Stomach smooth muscle (tissue), 2 donors: ENCODE measurements around the gene TSPAN14.

Experiments used
- H3K27ac ChIP-seq: one replicate; pipeline ENCODE4 v1.7.0; 2013; ENCODE audit warnings: mild to moderate bottlenecking, low read length, inconsistent platforms
- H3K27me3 ChIP-seq, 2 donors: one replicate each; pipeline ENCODE4 v1.7.0; 2013; ENCODE audit warnings: low read length in 2 of 2; ENCODE audit not compliant: insufficient read depth in 2 of 2, control insufficient read depth in 1 of 2
- H3K36me3 ChIP-seq, 2 donors: one replicate each; pipeline ENCODE4 v1.7.0; 2013; ENCODE audit warnings: low read length in 2 of 2; ENCODE audit not compliant: control insufficient read depth in 2 of 2, insufficient read depth in 2 of 2
- H3K4me1 ChIP-seq: one replicate; pipeline ENCODE4 v1.7.0; 2013; ENCODE audit warnings: low read length; ENCODE audit not compliant: control insufficient read depth, insufficient read depth
- H3K4me3 ChIP-seq, 2 donors: one replicate each; pipeline ENCODE4 v1.7.0; 2013; ENCODE audit warnings: low read length in 2 of 2
- H3K9ac ChIP-seq, 2 donors: one replicate each; pipeline ENCODE4 v1.7.0; 2013; ENCODE audit warnings: low read length in 2 of 2, mild to moderate bottlenecking in 1 of 2
- H3K9me3 ChIP-seq, 2 donors: one replicate each; pipeline ENCODE4 v1.7.0; 2013; ENCODE audit warnings: low read length in 2 of 2; ENCODE audit not compliant: control insufficient read depth in 2 of 2
- donor health status: healthy.
- donor health status: Pancreatic carcinoma.

The TSPAN14 gene

DNA sequence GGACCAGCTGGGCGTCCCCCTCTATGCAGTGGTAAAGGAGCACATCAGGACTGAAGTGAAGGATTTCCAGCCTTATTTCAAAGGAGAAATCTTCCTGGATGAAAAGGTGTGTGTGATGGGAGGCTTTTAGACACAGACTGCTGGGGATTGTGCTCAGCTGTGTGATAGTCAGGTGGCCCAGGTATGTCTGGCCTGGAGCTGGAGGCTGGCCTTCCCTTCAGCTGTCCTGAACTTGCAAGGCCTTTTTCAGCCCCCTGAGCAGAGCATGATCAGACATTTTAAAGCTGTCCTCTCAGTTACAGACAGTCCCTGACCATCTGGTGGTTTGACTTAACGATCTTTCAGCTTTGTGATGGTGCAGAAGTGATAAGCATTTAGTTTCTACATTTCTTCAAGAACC lies 28.2 kb upstream of the TSPAN14 start:
- Histone ChIP-seq H3K4me1 (no peaks in the 10 kb centered on the region), H3K27me3 (no peaks in the 10 kb centered on the region), H3K36me3 (peaks cover 20 to 50% of the 10 kb centered on the region in 2 donors), H3K9ac (no peak overlapping the region), H3K27ac (no peak overlapping the region), H3K4me3 (no peak overlapping the region), H3K9me3 (no peaks in the 10 kb centered on the region)

DNA sequence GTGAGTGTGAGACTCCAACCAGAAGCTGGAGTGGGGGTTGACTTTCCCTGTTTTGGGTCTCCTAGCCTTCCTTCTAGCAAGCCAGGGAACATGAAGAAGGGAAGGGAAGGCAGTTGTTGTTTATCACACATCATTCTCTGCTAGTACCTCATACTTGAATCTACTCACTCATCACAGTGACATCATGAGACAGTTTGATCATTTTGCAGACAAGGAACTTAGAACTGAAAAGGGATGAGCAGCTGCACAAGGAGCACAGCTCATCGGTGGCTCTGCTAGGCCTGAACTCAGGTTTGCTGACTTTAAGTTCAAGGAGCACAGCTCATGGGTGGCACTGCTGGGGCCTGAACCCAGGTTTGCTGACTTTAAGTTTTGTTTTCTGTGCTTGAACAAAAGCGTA lies 26.6 kb upstream of the TSPAN14 start:
- no peaks in the 10 kb centered on the region for H3K9me3 ChIP-seq
- H3K4me3 ChIP-seq: no peak overlapping the region
- no peaks in the 10 kb centered on the region for H3K4me1 ChIP-seq
- no peak overlapping the region for H3K9ac ChIP-seq
- no peak overlapping the region for H3K27ac ChIP-seq
- peaks cover 16 to 43% of the 10 kb centered on the region in 2 donors for H3K36me3 ChIP-seq
- no peaks in the 10 kb centered on the region for H3K27me3 ChIP-seq

DNA sequence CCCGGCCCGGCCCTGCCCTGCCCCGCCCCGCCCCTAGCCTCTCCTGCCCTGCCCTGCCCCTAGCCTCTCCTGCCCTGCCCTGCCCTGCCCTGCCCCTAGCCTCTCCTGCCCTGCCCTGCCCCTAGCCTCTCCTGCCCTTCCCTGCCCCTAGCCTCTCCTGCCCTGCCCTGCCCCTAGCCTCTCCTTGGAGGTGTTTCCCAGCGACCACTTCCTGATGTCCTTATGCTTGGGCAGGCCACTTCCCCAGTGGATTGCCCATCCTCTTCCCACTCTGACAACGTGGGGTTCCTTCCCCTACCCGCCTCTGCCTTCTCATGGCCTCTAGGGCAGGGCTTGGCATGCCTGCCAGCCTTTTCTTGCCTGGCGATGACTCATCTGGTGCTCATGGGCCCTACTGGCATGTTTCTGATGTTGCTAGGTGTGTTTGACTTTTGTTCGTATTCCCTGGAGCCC lies 24.6 kb upstream of the TSPAN14 start:
- Histone ChIP-seq H3K9ac (no peak overlapping the region), H3K9me3 (no peaks in the 10 kb centered on the region), H3K27me3 (no peaks in the 10 kb centered on the region), H3K4me3 (no peak overlapping the region), H3K36me3 (peaks cover 13 to 34% of the 10 kb centered on the region in 2 donors), H3K27ac (no peak overlapping the region), H3K4me1 (no peaks in the 10 kb centered on the region)

DNA sequence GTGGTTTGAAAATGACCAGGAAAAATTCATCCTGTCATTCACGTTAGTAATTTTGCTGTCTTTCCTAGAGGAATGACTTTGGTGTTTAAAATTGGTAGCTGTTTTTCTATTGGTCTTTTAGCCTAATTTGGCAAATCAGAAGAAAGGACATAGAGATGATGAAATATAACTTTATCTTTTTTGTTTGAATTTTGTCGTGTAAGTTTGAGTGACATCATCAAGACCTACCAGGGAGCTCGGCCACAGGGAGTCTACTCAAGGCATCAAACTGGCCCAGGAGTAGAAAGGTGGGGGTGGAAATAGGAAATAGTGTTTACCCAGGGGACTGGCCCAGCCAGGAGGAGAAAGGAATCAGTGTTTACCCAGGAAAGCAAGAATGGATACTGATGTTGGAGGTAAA lies 21.0 kb upstream of the TSPAN14 start:
- H3K9me3 ChIP-seq: no peaks in the 10 kb centered on the region
- no peaks in the 10 kb centered on the region for H3K27me3 ChIP-seq
- no peak overlapping the region for H3K27ac ChIP-seq
- H3K36me3 ChIP-seq: peaks cover 0 to 9% of the 10 kb centered on the region in 2 donors
- no peak overlapping the region for H3K4me3 ChIP-seq
- no peaks in the 10 kb centered on the region for H3K4me1 ChIP-seq
- no peak overlapping the region for H3K9ac ChIP-seq

DNA sequence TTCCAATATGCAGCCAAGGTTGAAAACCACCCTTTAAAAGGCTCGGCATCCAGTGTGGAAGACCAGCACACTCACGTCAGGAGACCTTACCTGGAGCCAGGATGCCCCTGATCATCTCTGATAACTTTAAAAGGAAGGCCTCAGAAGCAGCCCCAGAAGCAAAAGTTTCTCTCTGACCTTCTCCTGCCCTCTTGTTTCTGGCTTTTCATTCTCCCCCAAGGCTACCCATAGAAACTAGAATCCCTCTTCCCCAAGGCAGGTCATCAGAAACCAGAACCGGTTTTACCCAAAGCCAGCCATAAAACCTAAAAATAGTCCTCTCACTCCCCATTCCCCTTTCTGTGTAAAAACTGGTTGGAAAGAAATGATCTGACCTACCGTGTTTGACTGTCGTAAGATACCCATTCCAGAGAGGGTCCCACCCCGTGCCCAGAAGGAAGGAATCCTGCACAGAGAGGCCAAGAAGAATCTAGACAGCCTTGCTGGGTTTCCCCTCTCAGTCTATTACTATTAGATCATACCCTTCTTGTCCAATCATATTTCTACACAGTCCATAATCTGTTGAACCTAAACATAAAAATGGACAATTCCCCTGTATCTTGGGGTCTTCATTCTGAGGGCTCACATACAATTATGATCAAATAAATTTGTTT lies 17.5 kb upstream of the TSPAN14 start:
- Histone ChIP-seq H3K27ac (no peak overlapping the region), H3K4me3 (no peak overlapping the region), H3K27me3 (no peaks in the 10 kb centered on the region), H3K9me3 (no peaks in the 10 kb centered on the region), H3K9ac (no peak overlapping the region), H3K36me3 (peaks cover 0 to 1% of the 10 kb centered on the region in 2 donors), H3K4me1 (no peaks in the 10 kb centered on the region)

DNA sequence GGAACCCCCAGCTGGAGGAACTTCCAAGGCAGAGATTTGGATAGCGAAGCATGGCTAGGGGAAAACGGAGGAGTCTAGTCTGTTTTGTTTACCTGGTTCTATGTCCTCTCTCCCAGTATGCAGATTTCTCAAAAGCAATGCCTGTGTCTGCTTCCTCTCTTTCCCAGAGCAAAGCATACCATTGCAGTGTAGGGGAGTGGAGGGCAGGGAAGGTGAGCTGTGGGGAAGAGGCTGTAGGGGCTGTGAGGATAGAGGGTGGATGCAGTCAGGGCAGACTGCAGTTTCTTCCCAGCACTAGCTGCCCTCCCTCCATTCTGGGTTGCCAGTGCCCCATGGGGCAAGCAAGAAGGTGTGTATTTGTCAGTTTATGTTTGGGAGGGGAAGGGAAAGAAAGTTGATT lies 16.9 kb upstream of the TSPAN14 start:
- Histone ChIP-seq H3K4me1 (no peaks in the 10 kb centered on the region), H3K27ac (no peak overlapping the region), H3K9ac (no peak overlapping the region), H3K9me3 (no peaks in the 10 kb centered on the region), H3K36me3 (no peaks in the 10 kb centered on the region), H3K27me3 (no peaks in the 10 kb centered on the region), H3K4me3 (no peak overlapping the region)

DNA sequence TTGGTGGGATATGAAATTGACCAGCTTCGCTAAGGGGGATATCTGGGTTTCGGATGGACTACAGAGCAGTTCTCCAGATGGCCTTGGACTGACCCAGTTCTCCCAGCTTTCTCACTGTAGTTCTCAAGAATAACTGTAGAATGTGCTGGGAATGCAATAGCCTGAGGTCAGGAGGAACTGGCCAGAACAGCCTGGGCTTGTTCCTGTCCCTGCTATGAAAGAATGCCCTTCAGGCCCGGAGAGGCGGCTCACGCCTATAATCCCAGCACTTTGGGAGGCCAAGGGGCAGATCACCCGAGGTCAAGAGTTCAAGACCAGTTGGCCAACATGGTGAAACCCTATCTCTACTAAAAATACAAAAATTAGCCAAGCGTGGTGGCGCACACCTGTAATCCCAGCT lies 12.3 kb upstream of the TSPAN14 start:
- Histone ChIP-seq H3K4me3 (no peak overlapping the region), H3K9ac (no peak overlapping the region), H3K36me3 (no peaks in the 10 kb centered on the region), H3K9me3 (no peaks in the 10 kb centered on the region), H3K27me3 (no peaks in the 10 kb centered on the region), H3K27ac (no peak overlapping the region), H3K4me1 (peaks cover 3% of the 10 kb centered on the region)

DNA sequence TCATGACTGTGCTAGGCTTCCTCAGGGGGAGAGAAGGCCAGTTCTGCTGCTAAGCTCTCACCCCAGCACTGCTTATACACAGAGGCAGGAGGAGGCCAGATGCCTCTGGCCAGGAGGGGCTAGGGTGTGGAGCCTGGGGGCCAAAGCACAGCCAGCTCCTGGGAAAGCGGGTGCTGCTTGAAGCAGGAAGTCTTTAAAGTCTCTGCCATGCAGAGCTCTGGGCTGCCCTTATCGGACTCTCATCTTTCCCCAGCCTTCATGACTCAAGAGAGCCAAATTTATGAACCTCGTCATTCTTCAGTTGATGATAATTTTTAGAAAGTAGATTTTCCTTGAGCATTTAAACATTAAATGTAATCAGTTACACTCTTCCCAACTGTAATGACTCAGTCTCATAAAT lies 11.2 kb upstream of the TSPAN14 start:
- no peak overlapping the region for H3K27ac ChIP-seq
- peaks cover 3% of the 10 kb centered on the region for H3K4me1 ChIP-seq
- no peak overlapping the region for H3K4me3 ChIP-seq
- no peaks in the 10 kb centered on the region for H3K36me3 ChIP-seq
- no peaks in the 10 kb centered on the region for H3K9me3 ChIP-seq
- no peak overlapping the region for H3K9ac ChIP-seq
- H3K27me3 ChIP-seq: no peaks in the 10 kb centered on the region

DNA sequence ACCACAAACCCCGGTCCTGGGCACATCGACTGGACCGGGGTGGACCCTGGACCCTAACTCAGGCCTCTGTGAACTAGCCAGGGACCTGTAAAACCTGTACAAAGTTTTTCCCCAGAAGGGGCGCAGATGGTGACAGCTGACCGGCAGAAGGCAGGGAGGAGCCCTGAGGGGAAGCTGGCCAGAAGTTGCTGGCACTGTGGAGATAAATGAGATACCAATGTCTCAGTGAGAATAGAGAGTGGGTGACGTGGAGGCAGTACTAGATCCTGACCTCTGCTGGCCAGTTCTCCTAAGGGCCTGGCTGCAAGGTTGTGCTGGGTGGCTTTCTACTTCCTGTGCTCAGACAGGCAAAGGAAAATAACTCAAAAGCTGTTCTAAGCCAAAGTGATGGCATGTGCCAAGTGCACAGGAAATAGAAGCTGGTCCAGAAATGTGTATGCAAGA lies 10.6 kb upstream of the TSPAN14 start:
- H3K4me3 ChIP-seq: no peak overlapping the region
- no peak overlapping the region for H3K27ac ChIP-seq
- H3K9me3 ChIP-seq: no peaks in the 10 kb centered on the region
- no peaks in the 10 kb centered on the region for H3K36me3 ChIP-seq
- no peaks in the 10 kb centered on the region for H3K27me3 ChIP-seq
- H3K9ac ChIP-seq: no peak overlapping the region
- peaks cover 3% of the 10 kb centered on the region for H3K4me1 ChIP-seq

DNA sequence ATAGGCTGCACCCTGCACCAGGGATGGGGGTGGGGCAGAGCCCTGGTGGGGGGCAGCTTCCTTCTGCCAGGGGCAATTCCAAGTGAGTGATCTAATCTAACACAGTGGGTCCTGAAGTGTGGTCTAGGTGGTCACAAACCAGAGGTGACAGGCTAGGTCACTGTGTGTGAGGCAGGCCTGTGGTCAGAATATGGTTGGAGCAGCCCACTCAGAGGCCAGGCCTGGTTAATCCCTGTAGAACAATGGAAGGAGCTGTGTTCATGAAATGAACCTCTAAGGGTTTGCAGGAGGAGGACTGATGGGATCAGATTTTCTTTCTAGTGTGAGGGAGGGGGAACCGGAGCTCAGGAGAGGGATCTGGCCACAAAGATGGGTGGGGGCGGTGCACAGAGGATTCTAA lies 10.0 kb upstream of the TSPAN14 start:
- Histone ChIP-seq H3K36me3 (no peaks in the 10 kb centered on the region), H3K9ac (no peak overlapping the region), H3K27me3 (no peaks in the 10 kb centered on the region), H3K4me1 (peaks cover 3% of the 10 kb centered on the region), H3K27ac (no peak overlapping the region), H3K9me3 (no peaks in the 10 kb centered on the region), H3K4me3 (no peak overlapping the region)

DNA sequence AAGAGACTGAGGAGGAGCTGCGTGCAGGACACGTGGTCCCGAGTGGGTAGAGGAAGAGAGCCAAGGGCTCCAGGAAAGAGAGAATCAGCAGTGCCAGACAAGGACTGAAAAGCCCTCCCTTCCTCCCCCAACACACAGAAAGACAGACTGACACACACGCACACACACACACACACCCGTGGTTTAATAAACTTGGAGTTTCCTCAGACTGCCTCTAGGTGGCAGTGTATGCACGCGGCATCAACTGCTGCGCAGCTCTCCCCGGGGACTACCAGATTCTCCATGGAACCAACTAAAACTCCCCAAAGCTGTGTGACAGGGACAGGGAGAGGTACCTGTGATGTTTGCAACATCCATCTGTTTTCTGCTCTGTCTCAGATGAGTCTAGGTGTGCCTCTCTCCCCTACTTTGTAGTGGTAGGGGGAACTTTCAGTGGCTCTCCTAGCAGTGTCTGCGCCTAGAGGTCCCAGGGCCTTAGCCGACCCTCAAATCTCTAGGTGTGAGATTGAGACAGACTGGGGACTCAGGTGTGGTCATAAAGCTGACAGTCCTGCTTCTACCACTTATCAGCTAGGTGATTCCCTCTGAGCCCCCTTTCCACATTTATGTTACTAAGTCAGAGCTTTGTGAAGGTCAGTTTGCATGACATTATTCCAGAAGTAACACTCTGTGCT lies 9.3 kb upstream of the TSPAN14 start:
- no peaks in the 10 kb centered on the region for H3K9me3 ChIP-seq
- no peak overlapping the region for H3K27ac ChIP-seq
- H3K27me3 ChIP-seq: no peaks in the 10 kb centered on the region
- H3K4me1 ChIP-seq: peaks cover 3% of the 10 kb centered on the region
- no peak overlapping the region for H3K4me3 ChIP-seq
- no peak overlapping the region for H3K9ac ChIP-seq
- no peaks in the 10 kb centered on the region for H3K36me3 ChIP-seq
